ENCODE measurements around the gene NCSTN.
A peak's percentile ranks its signal among the peaks of the same experiment; 100 is the strongest.
"Not testable (repeated sequence)": the region's sequence is repeated elsewhere in the genome, so short reads cannot be mapped to it uniquely, and the experiment has no call there.

NCSTN gene

GRCh38 chr1:160367934-160368923 is 25.0 kb downstream of the NCSTN start:
- no peaks in the 10 kb centered on the region for H3K27me3 Mint-ChIP-seq
- H3K4me3 Mint-ChIP-seq, result no peak overlapping the region
- ATAC-seq (replicated peaks; ENCODE audit: extremely low read depth, poor library complexity, severe bottlenecking) (no peak), DNase-seq (ENCODE audit: low spot score in 2 of 2) (no peak)
- no peaks in the 10 kb centered on the region for H3K9me3 Mint-ChIP-seq
- H3K4me1 Mint-ChIP-seq, result no peaks in the 10 kb centered on the region
- H3K27ac Mint-ChIP-seq (ENCODE audit: low read depth), result no peak overlapping the region
- no peaks in the 10 kb centered on the region for H3K36me3 Mint-ChIP-seq (ENCODE audit: insufficient read depth)

- Mint-ChIP-seq H3K9me3 (no peaks in the 10 kb centered on the region), H3K27ac (ENCODE audit: low read depth) (no peak overlapping the region), H3K4me1 (no peaks in the 10 kb centered on the region), H3K27me3 (no peaks in the 10 kb centered on the region), H3K36me3 (ENCODE audit: insufficient read depth) (no peaks in the 10 kb centered on the region), H3K4me3 (no peak overlapping the region)
- ATAC-seq (replicated peaks; ENCODE audit: extremely low read depth, poor library complexity, severe bottlenecking) (no peak), DNase-seq (ENCODE audit: low spot score in 2 of 2) (no peak)
These were observed 25.9 kb downstream of the NCSTN start for GRCh38 chr1:160369087-160369486.

- H3K36me3 Mint-ChIP-seq (ENCODE audit: insufficient read depth), result peaks cover 4% of the 10 kb centered on the region
- H3K27ac Mint-ChIP-seq (ENCODE audit: low read depth), result no peak overlapping the region
- ATAC-seq (replicated peaks; ENCODE audit: extremely low read depth, poor library complexity, severe bottlenecking) (no peak), DNase-seq (ENCODE audit: low spot score in 2 of 2) (no peak)
- no peaks in the 10 kb centered on the region for H3K27me3 Mint-ChIP-seq
- no peak overlapping the region for H3K4me3 Mint-ChIP-seq
- H3K9me3 Mint-ChIP-seq, result no peaks in the 10 kb centered on the region
- H3K4me1 Mint-ChIP-seq, result peaks cover 7% of the 10 kb centered on the region
These were observed 27.6 kb downstream of the NCSTN start for GRCh38 chr1:160370561-160371345.

GRCh38 chr1:160371346-160371631 is 28.1 kb downstream of the NCSTN start:
- Mint-ChIP-seq H3K4me1 (peaks cover 12% of the 10 kb centered on the region), H3K27ac (ENCODE audit: low read depth) (no peak overlapping the region), H3K27me3 (no peaks in the 10 kb centered on the region), H3K9me3 (no peaks in the 10 kb centered on the region), H3K4me3 (no peak overlapping the region), H3K36me3 (ENCODE audit: insufficient read depth) (peaks cover 4% of the 10 kb centered on the region)
- ATAC-seq (replicated peaks; ENCODE audit: extremely low read depth, poor library complexity, severe bottlenecking), result no peak
- no peak for DNase-seq (ENCODE audit: low spot score in 2 of 2)

GRCh38 chr1:160371756-160372155 is 28.6 kb downstream of the NCSTN start:
- H3K9me3 Mint-ChIP-seq, result no peaks in the 10 kb centered on the region
- no peak overlapping the region for H3K4me3 Mint-ChIP-seq
- peaks cover 17% of the 10 kb centered on the region for H3K4me1 Mint-ChIP-seq
- no peak overlapping the region for H3K27ac Mint-ChIP-seq (ENCODE audit: low read depth)
- H3K36me3 Mint-ChIP-seq (ENCODE audit: insufficient read depth), result peaks cover 4% of the 10 kb centered on the region
- DNase-seq (ENCODE audit: low spot score in 2 of 2) (no peak), ATAC-seq (replicated peaks; ENCODE audit: extremely low read depth, poor library complexity, severe bottlenecking) (no peak)
- H3K27me3 Mint-ChIP-seq, result no peaks in the 10 kb centered on the region

- Mint-ChIP-seq H3K27ac (ENCODE audit: low read depth) (no peak overlapping the region), H3K36me3 (ENCODE audit: insufficient read depth) (peaks cover 4% of the 10 kb centered on the region), H3K4me1 (peaks cover 17% of the 10 kb centered on the region), H3K4me3 (no peak overlapping the region), H3K27me3 (no peaks in the 10 kb centered on the region), H3K9me3 (no peaks in the 10 kb centered on the region)
- DNase-seq (ENCODE audit: low spot score in 2 of 2), result no peak
- no peak for ATAC-seq (replicated peaks; ENCODE audit: extremely low read depth, poor library complexity, severe bottlenecking)
These were observed 30.5 kb downstream of the NCSTN start for GRCh38 chr1:160373696-160374095.

GRCh38 chr1:160374306-160375110 is 31.3 kb downstream of the NCSTN start:
- Mint-ChIP-seq H3K36me3 (ENCODE audit: insufficient read depth) (peaks cover 4% of the 10 kb centered on the region), H3K27ac (ENCODE audit: low read depth) (no peak overlapping the region), H3K27me3 (no peaks in the 10 kb centered on the region), H3K9me3 (no peaks in the 10 kb centered on the region), H3K4me1 (peaks cover 17% of the 10 kb centered on the region), H3K4me3 (no peak overlapping the region)
- DNase-seq (ENCODE audit: low spot score in 2 of 2), result no peak
- ATAC-seq (replicated peaks; ENCODE audit: extremely low read depth, poor library complexity, severe bottlenecking), result no peak

GRCh38 chr1:160375788-160376524 is 32.8 kb downstream of the NCSTN start:
- H3K36me3 Mint-ChIP-seq (ENCODE audit: insufficient read depth), result peaks cover 4% of the 10 kb centered on the region
- H3K27me3 Mint-ChIP-seq, result no peaks in the 10 kb centered on the region
- no peaks in the 10 kb centered on the region for H3K9me3 Mint-ChIP-seq
- no peak for DNase-seq (ENCODE audit: low spot score in 2 of 2)
- H3K4me1 Mint-ChIP-seq, result peaks cover 17% of the 10 kb centered on the region
- peak; percentile 42 for ATAC-seq (replicated peaks; ENCODE audit: extremely low read depth, poor library complexity, severe bottlenecking)
- H3K4me3 Mint-ChIP-seq, result no peak overlapping the region
- H3K27ac Mint-ChIP-seq (ENCODE audit: low read depth), result peak overlapping the region; percentile 58

- peak; percentile 72 for ATAC-seq (replicated peaks; ENCODE audit: extremely low read depth, poor library complexity, severe bottlenecking)
- Mint-ChIP-seq H3K9me3 (no peaks in the 10 kb centered on the region), H3K4me3 (no peak overlapping the region), H3K4me1 (peaks cover 17% of the 10 kb centered on the region), H3K27ac (ENCODE audit: low read depth) (peak overlapping the region; percentile 58), H3K27me3 (no peaks in the 10 kb centered on the region), H3K36me3 (ENCODE audit: insufficient read depth) (peaks cover 4% of the 10 kb centered on the region)
- DNase-seq (ENCODE audit: low spot score in 2 of 2), result no peak
These were observed 33.4 kb downstream of the NCSTN start for GRCh38 chr1:160376525-160377131.

GRCh38 chr1:160377585-160378206 is 34.5 kb downstream of the NCSTN start:
- ATAC-seq (replicated peaks; ENCODE audit: extremely low read depth, poor library complexity, severe bottlenecking) (no peak), DNase-seq (ENCODE audit: low spot score in 2 of 2) (no peak)
- no peaks in the 10 kb centered on the region for H3K27me3 Mint-ChIP-seq
- peaks cover 4% of the 10 kb centered on the region for H3K36me3 Mint-ChIP-seq (ENCODE audit: insufficient read depth)
- H3K9me3 Mint-ChIP-seq, result no peaks in the 10 kb centered on the region
- peaks cover 17% of the 10 kb centered on the region for H3K4me1 Mint-ChIP-seq
- no peak overlapping the region for H3K4me3 Mint-ChIP-seq
- H3K27ac Mint-ChIP-seq (ENCODE audit: low read depth), result no peak overlapping the region

GRCh38 chr1:160384812-160385211 is 41.6 kb downstream of the NCSTN start:
- H3K36me3 Mint-ChIP-seq (ENCODE audit: insufficient read depth); DNase-seq (ENCODE audit: low spot score in 2 of 2); H3K4me3 Mint-ChIP-seq; H3K9me3 Mint-ChIP-seq; H3K4me1 Mint-ChIP-seq; H3K27ac Mint-ChIP-seq (ENCODE audit: low read depth); ATAC-seq (replicated peaks; ENCODE audit: extremely low read depth, poor library complexity, severe bottlenecking): not testable (repeated sequence)
- H3K27me3 Mint-ChIP-seq, result peaks cover 16% of the 10 kb centered on the region
